Panc1 (cell line): ENCODE measurements around the gene TNFRSF1B. TPM values are rescaled to one million over a fixed set of nuclear protein-coding genes. Genes with fewer than 3 reads are reported as not detected.

ENCODE experiments used
- ATAC-seq: fragments of 200-7000 bp; cut with Tn5 transposase; 2 replicates; pipeline ENCODE4 v1.9.1; 2020; ENCODE audit warnings: mild to moderate bottlenecking, moderate library complexity
- BruUV-seq: library from RNA; stranded (reverse); fragments of 400-500 nt; replicated peaks from 2 replicates; lab custom pipeline; 2021; lab: Mats Ljungman, UMichigan
- CTCF ChIA-PET: fragments of 300-600 bp; sonication (Branson Sonifier 250); formaldehyde crosslinking; loops from one replicate; lab custom pipeline; 2022; ENCODE audit warnings: antibody characterized with exemption; lab: Charles Lee
- POLR2A ChIA-PET: fragments of 300-600 bp; sonication (Branson Sonifier 250); formaldehyde crosslinking; loops from one replicate; lab custom pipeline; 2022; ENCODE audit warnings: antibody characterized with exemption; lab: Charles Lee
- DNase-seq: peaks from one replicate; pipeline ENCODE4 v3.0.0-alpha.2; 2010; ENCODE audit warnings: low read depth, low spot score
- H3K27ac ChIP-seq: 2 replicates; pipeline ENCODE4 v1.5.1; 2011; ENCODE audit warnings: mild to moderate bottlenecking, low read length, inconsistent platforms
- H3K27me3 ChIP-seq: fragments of 200-500 bp; sonication (Bioruptor generic); 2 replicates; pipeline ENCODE4 v1.6.0; 2014; ENCODE audit warnings: low read length, inconsistent platforms; ENCODE audit not compliant: control insufficient read depth, insufficient read depth
- H3K36me3 ChIP-seq: fragments of 200-500 bp; sonication (Bioruptor generic); 2 replicates; pipeline ENCODE4 v1.5.1; 2014; ENCODE audit warnings: inconsistent platforms, mild to moderate bottlenecking, low read length, moderate library complexity; ENCODE audit not compliant: control insufficient read depth, insufficient read depth
- H3K4me1 ChIP-seq: 2 replicates; pipeline ENCODE4 v1.5.1; 2011; ENCODE audit warnings: inconsistent platforms, mild to moderate bottlenecking, low read length, moderate library complexity; ENCODE audit not compliant: control insufficient read depth, insufficient read depth
- H3K4me3 ChIP-seq, 2 experiments: 2 replicates each; pipeline ENCODE4 v1.5.1; 2011 to 2012; ENCODE audit warnings: low read depth in 2 of 2, low read length in 2 of 2, mild to moderate bottlenecking in 2 of 2, inconsistent platforms in 1 of 2, moderate library complexity in 1 of 2
- H3K9me3 ChIP-seq: fragments of 200-500 bp; sonication (Bioruptor generic); 2 replicates; pipeline ENCODE4 v1.5.1; 2014; ENCODE audit warnings: low read depth, mild to moderate bottlenecking, inconsistent platforms, low read length, moderate library complexity; ENCODE audit not compliant: control insufficient read depth, insufficient read depth
- CTCF ChIP-seq: fragments of 450-650 bp; IDR thresholded peaks from 2 replicates; pipeline ENCODE4 v1.5.1; 2017; ENCODE audit warnings: mild to moderate bottlenecking
- POLR2AphosphoS5 ChIP-seq: IDR thresholded peaks from 2 replicates; pipeline ENCODE4 v1.6.1; 2012; ENCODE audit warnings: mild to moderate bottlenecking, low read depth, low read length, moderate library complexity
- SIN3A ChIP-seq: IDR thresholded peaks from 2 replicates; pipeline ENCODE4 v1.6.1; 2012; ENCODE audit warnings: low read depth, mild to moderate bottlenecking, low read length, moderate library complexity, borderline replicate concordance; ENCODE audit not compliant: insufficient read depth
- TCF7L2 ChIP-seq: IDR thresholded peaks from 2 replicates; pipeline ENCODE4 v1.6.1; 2011; ENCODE audit warnings: mild to moderate bottlenecking, low read depth, low read length, inconsistent platforms
- in situ Hi-C: cut with HindIII; loops from 2 replicates; pipeline ENCODE4 v1.10.0; 2016; ENCODE audit warnings: low sequenced_read_pairs, low pct_unique_long_range_greater_than_20kb
- intact Hi-C: fragments of 100-400 bp; cut with micrococcal nuclease; formaldehyde crosslinking; loops from one replicate; pipeline ENCODE4 v1.10.0; 2022; ENCODE audit not compliant: unreplicated experiment
- total RNA-seq: library from RNA; stranded (reverse); gene quantifications from one replicate; pipeline ENCODE4 v1.2.1, GENCODE V29; 2021; ENCODE audit not compliant: unreplicated experiment
- TF ChIP-seq, protein P1 (sequence below), 2 experiments: IDR thresholded peaks; 2 replicates each; pipeline ENCODE4 v1.6.1; 2011 to 2012; ENCODE audit warnings: low read depth in 2 of 2, control low read depth in 1 of 2, low read length in 1 of 2, mild to moderate bottlenecking in 1 of 2, moderate library complexity in 1 of 2; ENCODE audit not compliant: insufficient read depth in 1 of 2

The TNFRSF1B gene
- total RNA-seq, 1 experiment from 2014 or later, result 18.8 TPM

DNA sequence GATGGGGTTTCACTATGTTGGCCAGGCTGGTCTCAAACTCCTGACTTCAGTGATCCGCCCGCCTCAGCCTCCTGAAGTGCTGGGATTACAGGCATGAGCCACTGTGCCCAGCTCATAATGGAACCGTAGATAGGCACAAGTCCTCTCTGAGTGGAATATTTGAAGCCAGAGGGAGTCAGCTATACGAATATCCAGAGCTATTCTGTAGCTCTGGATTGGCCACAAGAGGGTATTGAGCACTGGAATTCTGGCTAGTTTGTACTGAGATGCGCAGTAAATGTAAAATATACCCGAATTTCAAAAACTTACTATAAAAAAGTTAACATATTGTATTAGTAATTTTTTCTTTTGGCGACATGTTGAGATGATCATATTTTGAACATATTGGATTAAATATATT lies 62.2 kb downstream of the TNFRSF1B start:
- H3K4me1 ChIP-seq, result peaks cover 10% of the 10 kb centered on the region; the same call in 1 of the 2 replicates
- ChIA-PET CTCF (interaction anchor here (0.6 kb wide), 1 partner anchor 418 kb away, joined by 7 read pairs; no protein-coding TSS in a partner anchor), POLR2A (no interaction called here)
- TF ChIP-seq CTCF (no peak), TCF7L2 (no peak), SIN3A (no peak)
- no peak overlapping the region for H3K27ac ChIP-seq
- DNase-seq (no peak), ATAC-seq (no peak)
- in situ Hi-C loops, result no loop called here
- no peaks in the 10 kb centered on the region for H3K27me3 ChIP-seq
- intact Hi-C loops, result no loop called here
- no peak overlapping the region for H3K4me3 ChIP-seq
- peaks cover 3% of the 10 kb centered on the region; the same call in 1 of the 2 replicates for H3K36me3 ChIP-seq
- H3K9me3 ChIP-seq, result no peaks in the 10 kb centered on the region
- BruUV-seq, result no TSS peak

- H3K27ac ChIP-seq, result peak overlapping the region; percentile 45; the same call in 1 of the 2 replicates
- POLR2A ChIA-PET, result no interaction called here
- no peaks in the 10 kb centered on the region for H3K9me3 ChIP-seq
- peak; percentile 38 for ATAC-seq
- no TSS peak for BruUV-seq
- intact Hi-C loops (no loop called here), in situ Hi-C loops (no loop called here)
- peaks cover 10% of the 10 kb centered on the region; the same call in 1 of the 2 replicates for H3K4me1 ChIP-seq
- no peak for DNase-seq
- CTCF ChIA-PET, result interaction anchor here (0.6 kb wide), 1 partner anchor 418 kb away, joined by 7 read pairs; no protein-coding TSS in a partner anchor
- TF ChIP-seq TCF7L2 (no peak), CTCF (0 out of 2 replicates have a peak, but pooled peaks have one; percentile 52), SIN3A (no peak), POLR2AphosphoS5 (no peak)
- TF ChIP-seq, protein P1, sequence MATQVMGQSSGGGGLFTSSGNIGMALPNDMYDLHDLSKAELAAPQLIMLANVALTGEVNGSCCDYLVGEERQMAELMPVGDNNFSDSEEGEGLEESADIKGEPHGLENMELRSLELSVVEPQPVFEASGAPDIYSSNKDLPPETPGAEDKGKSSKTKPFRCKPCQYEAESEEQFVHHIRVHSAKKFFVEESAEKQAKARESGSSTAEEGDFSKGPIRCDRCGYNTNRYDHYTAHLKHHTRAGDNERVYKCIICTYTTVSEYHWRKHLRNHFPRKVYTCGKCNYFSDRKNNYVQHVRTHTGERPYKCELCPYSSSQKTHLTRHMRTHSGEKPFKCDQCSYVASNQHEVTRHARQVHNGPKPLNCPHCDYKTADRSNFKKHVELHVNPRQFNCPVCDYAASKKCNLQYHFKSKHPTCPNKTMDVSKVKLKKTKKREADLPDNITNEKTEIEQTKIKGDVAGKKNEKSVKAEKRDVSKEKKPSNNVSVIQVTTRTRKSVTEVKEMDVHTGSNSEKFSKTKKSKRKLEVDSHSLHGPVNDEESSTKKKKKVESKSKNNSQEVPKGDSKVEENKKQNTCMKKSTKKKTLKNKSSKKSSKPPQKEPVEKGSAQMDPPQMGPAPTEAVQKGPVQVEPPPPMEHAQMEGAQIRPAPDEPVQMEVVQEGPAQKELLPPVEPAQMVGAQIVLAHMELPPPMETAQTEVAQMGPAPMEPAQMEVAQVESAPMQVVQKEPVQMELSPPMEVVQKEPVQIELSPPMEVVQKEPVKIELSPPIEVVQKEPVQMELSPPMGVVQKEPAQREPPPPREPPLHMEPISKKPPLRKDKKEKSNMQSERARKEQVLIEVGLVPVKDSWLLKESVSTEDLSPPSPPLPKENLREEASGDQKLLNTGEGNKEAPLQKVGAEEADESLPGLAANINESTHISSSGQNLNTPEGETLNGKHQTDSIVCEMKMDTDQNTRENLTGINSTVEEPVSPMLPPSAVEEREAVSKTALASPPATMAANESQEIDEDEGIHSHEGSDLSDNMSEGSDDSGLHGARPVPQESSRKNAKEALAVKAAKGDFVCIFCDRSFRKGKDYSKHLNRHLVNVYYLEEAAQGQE (IDR thresholded peaks at IDR 0.05; ENCODE audit: insufficient read depth in 1 of 2, low read depth in 2 of 2, low read length in 1 of 2), result no peak
- H3K27me3 ChIP-seq, result no peaks in the 10 kb centered on the region
- H3K4me3 ChIP-seq, result peak overlapping the region; percentile 34 to 87
- peaks cover 5% of the 10 kb centered on the region; the same call in 1 of the 2 replicates for H3K36me3 ChIP-seq
Observed at GRCh38 chr1:12229386-12229834, 62.6 kb downstream of the TNFRSF1B start.
